ENCODE measurements around the gene NLGN1.

- no peak for TF ChIP-seq POLR2A (IDR thresholded peaks at IDR 0.05)
- TF ChIP-seq EP300 (IDR thresholded peaks at IDR 0.05) = no peak
- TF ChIP-seq CTCF (IDR thresholded peaks at IDR 0.05) = no peak
Observed at GRCh38 chr3:173744895-173745294, 347.4 kb downstream of the NLGN1 start.

All from suprapubic skin (tissue), 3 donors.